ENCODE measurements around the gene NUP155. TPM values are rescaled to one million over a fixed set of nuclear protein-coding genes. Genes with fewer than 3 reads are reported as not detected.
"Not testable (repeated sequence)": the region's sequence is repeated elsewhere in the genome, so short reads cannot be mapped to it uniquely, and the experiment has no call there.

Gene NUP155
- total RNA-seq, 2 experiments from 2014 or later: 56.6 to 62.4 TPM

GRCh38 chr5:37326536-37326935 is 44.4 kb downstream of the NUP155 start:
- no peak for DNase-seq

DNA sequence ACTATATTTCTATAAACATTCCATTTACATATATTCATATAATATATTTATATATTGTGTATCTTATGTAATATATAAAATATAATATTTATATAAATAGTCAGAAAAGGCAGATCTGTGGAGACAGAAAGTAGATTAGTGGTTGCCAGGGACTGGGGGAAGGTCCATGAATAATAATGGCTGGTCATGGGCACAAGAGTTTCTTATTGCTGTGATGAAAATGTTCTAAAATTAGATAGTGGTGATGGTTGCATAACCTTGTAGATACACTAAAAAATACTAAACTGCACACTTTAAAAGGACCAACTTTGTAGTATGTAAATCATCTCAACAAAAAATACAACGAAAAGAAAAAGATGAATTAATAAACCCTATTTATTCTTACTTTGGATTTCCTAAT is 47.3 kb downstream of the NUP155 start:
- Mint-ChIP-seq H3K9me3 (ENCODE audit: low read depth) (no peaks in the 10 kb centered on the region), H3K4me3 (no peak overlapping the region), H3K27ac (no peak overlapping the region), H3K27me3 (no peaks in the 10 kb centered on the region), H3K4me1 (no peaks in the 10 kb centered on the region), H3K36me3 (peaks cover 51% of the 10 kb centered on the region)
- no peak for DNase-seq
- ATAC-seq: no peak
- CTCF ChIA-PET: no interaction called here

More at GRCh38 chr5:37326536-37326935, 44.4 kb downstream of the NUP155 start:
- ATAC-seq: no peak
- Mint-ChIP-seq H3K4me1 (peaks cover 6% of the 10 kb centered on the region), H3K9me3 (ENCODE audit: low read depth) (no peaks in the 10 kb centered on the region), H3K4me3 (no peak overlapping the region), H3K36me3 (peaks cover 51% of the 10 kb centered on the region), H3K27ac (no peak overlapping the region), H3K27me3 (no peaks in the 10 kb centered on the region)
- CTCF ChIA-PET: no interaction called here

DNA sequence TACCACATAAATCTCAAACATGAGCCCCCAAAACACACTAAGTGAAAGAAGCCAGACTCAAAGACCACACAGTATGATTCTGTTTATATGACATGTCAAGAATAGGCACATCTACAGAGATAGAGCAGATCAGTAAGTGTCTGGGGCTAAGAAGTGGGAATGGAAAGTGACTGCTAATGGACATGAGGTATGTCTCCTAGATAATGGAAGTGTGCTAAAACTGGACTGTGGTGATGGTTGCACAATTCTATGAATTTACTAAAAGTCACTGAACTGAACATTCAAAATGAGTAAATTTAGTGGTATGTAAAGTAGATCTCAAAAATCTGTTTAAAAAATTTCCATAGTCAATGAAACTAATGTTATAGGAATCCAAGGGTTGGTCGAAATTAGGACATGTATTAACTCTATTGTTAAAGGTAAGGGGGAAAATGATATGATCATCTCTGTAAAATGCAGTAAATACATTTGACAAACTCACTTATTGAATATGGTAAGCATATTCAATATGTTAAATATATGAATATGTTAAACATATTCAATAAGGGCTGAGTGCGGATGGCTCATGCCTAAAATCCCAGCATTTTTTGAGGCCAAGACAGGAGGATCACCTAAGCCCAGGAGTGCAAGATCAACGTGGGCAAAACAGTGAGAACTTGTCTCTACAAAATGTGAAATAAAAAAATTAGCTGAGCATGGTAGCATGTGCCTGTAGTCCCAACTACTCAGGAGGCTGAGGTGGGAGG is 51.7 kb downstream of the NUP155 start:
- Mint-ChIP-seq H3K9me3 (ENCODE audit: low read depth) (no peaks in the 10 kb centered on the region), H3K36me3 (peaks cover 46% of the 10 kb centered on the region), H3K4me1 (peaks cover 7% of the 10 kb centered on the region), H3K4me3 (no peak overlapping the region), H3K27me3 (no peaks in the 10 kb centered on the region), H3K27ac (no peak overlapping the region)
- CTCF ChIA-PET: interaction anchor here (1.5 kb wide), 1 partner anchor 11 kb away, joined by 3 read pairs; no protein-coding TSS in a partner anchor
- DNase-seq: no peak
- no peak for ATAC-seq

DNA sequence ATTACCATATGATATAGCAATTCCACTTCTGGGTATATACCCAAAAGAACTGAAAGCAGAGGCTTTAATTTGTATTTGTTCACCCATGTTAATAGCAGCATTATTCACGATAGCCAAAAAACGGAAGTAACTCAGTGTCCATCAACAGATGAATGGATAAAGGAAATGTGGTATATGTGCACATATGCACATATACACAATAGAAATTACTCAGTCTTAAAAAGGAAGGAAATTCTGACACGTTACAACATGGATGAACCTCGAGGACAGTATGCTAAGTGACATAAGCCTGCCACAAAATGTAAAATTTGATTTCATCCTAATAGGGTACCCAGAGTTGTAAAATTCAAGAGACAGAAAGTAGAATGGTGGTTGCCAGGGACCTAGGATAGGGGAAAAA is 54.9 kb downstream of the NUP155 start:
- Mint-ChIP-seq H3K9me3 (ENCODE audit: low read depth) (no peaks in the 10 kb centered on the region), H3K36me3 (peaks cover 57% of the 10 kb centered on the region), H3K4me1 (peaks cover 7% of the 10 kb centered on the region), H3K27ac (no peak overlapping the region), H3K4me3 (no peak overlapping the region), H3K27me3 (no peaks in the 10 kb centered on the region)
- DNase-seq (no peak), ATAC-seq (no peak)
- CTCF ChIA-PET: no interaction called here

GRCh38 chr5:37310360-37310759 is 60.5 kb downstream of the NUP155 start:
- Mint-ChIP-seq H3K9me3 (ENCODE audit: low read depth) (no peaks in the 10 kb centered on the region), H3K27ac (no peak overlapping the region), H3K4me3 (no peak overlapping the region), H3K4me1 (peaks cover 1% of the 10 kb centered on the region), H3K27me3 (no peaks in the 10 kb centered on the region), H3K36me3 (peaks cover 50% of the 10 kb centered on the region)
- CTCF ChIA-PET: no interaction called here
- ATAC-seq (no peak), DNase-seq (no peak)

- no peak for ATAC-seq
- no peaks in the 10 kb centered on the region for H3K4me1 Mint-ChIP-seq
- DNase-seq: no peak
- CTCF ChIA-PET: interaction anchor here (1.2 to 1.3 kb wide), 2 partner anchors 10 to 11 kb away, joined by 3 read pairs; no protein-coding TSS in a partner anchor
- peaks cover 49% of the 10 kb centered on the region for H3K36me3 Mint-ChIP-seq
- H3K27ac Mint-ChIP-seq: no peak overlapping the region
- H3K9me3 Mint-ChIP-seq (ENCODE audit: low read depth): no peaks in the 10 kb centered on the region
- H3K4me3 Mint-ChIP-seq: no peak overlapping the region
- no peaks in the 10 kb centered on the region for H3K27me3 Mint-ChIP-seq
These were observed 62.1 kb downstream of the NUP155 start for GRCh38 chr5:37308793-37309192.

DNA sequence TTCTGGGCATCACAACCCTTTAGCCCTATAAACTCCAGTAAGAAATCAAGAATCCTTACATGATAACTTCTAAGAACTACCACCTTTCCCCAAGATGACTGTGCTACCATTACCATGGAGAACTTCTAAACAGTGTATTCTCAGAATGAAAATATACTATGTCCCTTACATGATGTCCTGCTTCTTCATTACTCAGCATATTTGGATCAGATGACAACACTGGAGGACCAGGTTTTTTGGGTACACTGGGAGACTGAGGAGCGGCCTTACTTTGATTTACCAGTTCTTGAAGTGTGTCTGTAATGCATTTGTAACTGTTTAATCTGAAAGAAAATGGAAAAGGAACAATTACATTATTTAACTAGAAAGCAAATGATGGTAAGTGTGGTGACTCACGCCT is 66.0 kb downstream of the NUP155 start:
- DNase-seq (no peak), ATAC-seq (no peak)
- CTCF ChIA-PET: no interaction called here
- Mint-ChIP-seq H3K9me3 (ENCODE audit: low read depth) (no peaks in the 10 kb centered on the region), H3K27ac (no peak overlapping the region), H3K27me3 (no peaks in the 10 kb centered on the region), H3K4me3 (no peak overlapping the region), H3K36me3 (peaks cover 43% of the 10 kb centered on the region), H3K4me1 (no peaks in the 10 kb centered on the region)

GRCh38 chr5:37296313-37296712 is 74.6 kb downstream of the NUP155 start:
- H3K4me3 Mint-ChIP-seq; H3K27me3 Mint-ChIP-seq; CTCF ChIA-PET; H3K27ac Mint-ChIP-seq; H3K9me3 Mint-ChIP-seq (ENCODE audit: low read depth); H3K4me1 Mint-ChIP-seq; ATAC-seq; DNase-seq: not testable (repeated sequence)
- H3K36me3 Mint-ChIP-seq: peaks cover 47% of the 10 kb centered on the region

DNA sequence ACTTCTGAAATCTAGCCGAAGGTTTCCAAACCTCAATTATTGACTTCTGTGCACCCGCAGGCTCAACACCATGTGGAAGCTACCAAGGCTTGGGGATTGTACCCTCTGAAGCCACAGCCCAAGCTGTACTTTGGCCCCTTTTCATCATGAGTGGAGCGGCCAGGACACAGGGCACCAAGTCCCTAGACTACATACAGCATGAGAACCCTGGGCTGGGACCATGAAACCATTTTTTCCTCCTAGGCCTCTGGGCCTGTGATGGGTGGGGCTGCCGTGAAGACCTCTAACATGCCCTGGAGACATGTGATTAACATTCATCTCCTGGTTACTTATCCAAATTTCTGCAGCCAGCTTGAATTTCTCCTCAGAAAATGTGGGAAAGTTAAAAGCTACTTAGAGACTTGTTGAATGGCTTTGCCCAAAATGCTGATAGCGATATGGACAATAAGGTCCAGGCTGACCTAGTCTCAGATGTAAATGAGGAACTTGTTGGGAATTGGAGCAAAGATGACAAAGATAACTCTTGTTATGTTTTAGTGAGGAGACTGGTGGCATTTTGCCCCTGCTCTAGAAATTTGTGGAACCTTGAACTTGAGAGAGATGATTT is 87.6 kb downstream of the NUP155 start:
- ATAC-seq (no peak), DNase-seq (no peak)
- Mint-ChIP-seq H3K36me3 (peaks cover 23% of the 10 kb centered on the region), H3K9me3 (ENCODE audit: low read depth) (peaks cover 20% of the 10 kb centered on the region), H3K27me3 (no peaks in the 10 kb centered on the region), H3K4me3 (no peak overlapping the region), H3K27ac (no peak overlapping the region), H3K4me1 (no peaks in the 10 kb centered on the region)
- CTCF ChIA-PET: no interaction called here

DNA sequence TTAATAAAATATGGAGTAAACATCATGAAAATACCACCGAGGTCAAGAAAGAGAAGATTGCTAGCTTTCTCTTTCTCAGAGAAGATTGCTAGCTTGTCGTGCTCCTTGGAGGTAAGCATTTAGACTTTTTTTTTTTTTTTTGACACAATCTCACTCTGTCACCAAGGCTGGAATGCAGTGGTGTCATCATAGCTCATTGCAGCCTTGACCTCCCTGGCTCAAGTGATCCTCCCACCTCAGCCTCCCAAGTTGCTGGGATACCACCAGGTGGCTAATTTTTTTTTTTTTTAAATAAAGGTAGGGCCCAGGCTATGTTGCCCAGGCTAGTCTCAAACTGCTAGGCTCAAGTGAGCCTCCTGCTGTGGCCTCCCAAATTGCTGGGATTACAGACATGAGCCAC is 95.4 kb downstream of the NUP155 start:
- no peak overlapping the region for H3K4me3 Mint-ChIP-seq
- peaks cover 4% of the 10 kb centered on the region for H3K36me3 Mint-ChIP-seq
- CTCF ChIA-PET: no interaction called here

DNA sequence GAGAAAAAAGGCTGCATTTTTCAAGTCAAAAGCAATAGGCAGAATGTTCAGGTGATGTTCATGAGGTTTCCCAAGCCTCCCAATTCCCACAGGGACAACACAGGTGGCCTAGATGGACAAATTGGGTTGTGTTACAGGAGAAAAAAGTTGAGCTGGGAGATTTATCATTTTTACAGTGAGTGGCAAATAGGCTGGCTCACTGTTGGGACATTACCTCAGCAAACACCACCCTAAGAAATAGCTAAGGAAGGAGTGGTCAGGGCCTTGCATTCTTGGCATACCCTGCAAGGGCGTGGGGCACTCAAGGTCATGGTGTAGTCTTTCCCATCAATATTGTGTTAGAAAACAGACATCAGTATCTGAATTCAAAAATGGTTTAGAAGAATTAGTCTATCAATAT is 98.4 kb downstream of the NUP155 start:
- CTCF ChIA-PET: no interaction called here
- Mint-ChIP-seq H3K27ac (no peak overlapping the region), H3K36me3 (peaks cover 4% of the 10 kb centered on the region), H3K27me3 (no peaks in the 10 kb centered on the region), H3K9me3 (ENCODE audit: low read depth) (peaks cover 4% of the 10 kb centered on the region), H3K4me1 (no peaks in the 10 kb centered on the region), H3K4me3 (no peak overlapping the region)
- DNase-seq (no peak), ATAC-seq (no peak)

More for the DNA sequence above, 95.4 kb downstream of the NUP155 start:
- Mint-ChIP-seq H3K4me1 (no peaks in the 10 kb centered on the region), H3K9me3 (ENCODE audit: low read depth) (peaks cover 7% of the 10 kb centered on the region), H3K27me3 (no peaks in the 10 kb centered on the region), H3K27ac (no peak overlapping the region)
- no peak for ATAC-seq
- DNase-seq: no peak

DNA sequence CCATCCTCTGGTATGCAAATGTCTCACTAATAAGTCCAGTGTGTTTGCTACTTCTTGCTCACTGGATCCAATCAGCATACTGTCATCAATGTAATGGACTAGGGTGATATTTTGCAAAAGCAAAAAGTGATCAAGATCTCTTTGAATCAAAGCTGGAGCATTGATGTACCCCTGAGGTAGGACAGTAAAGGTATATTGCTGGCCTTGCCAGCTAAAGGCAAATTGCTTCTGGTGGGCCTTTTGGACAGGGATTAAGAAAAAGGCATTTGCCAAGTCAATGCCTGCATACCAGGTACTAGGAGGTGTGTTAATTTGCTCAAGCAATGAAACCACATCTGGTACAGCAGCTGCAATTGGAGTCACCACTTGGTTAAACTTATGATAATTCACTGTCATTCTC is 102.8 kb downstream of the NUP155 start:
- H3K27me3 Mint-ChIP-seq; H3K36me3 Mint-ChIP-seq; H3K4me1 Mint-ChIP-seq; CTCF ChIA-PET; H3K4me3 Mint-ChIP-seq; H3K9me3 Mint-ChIP-seq (ENCODE audit: low read depth); ATAC-seq; H3K27ac Mint-ChIP-seq; DNase-seq: not testable (repeated sequence)

- no peak for ATAC-seq
- no peak overlapping the region for H3K4me3 Mint-ChIP-seq
- peaks cover 6% of the 10 kb centered on the region for H3K36me3 Mint-ChIP-seq
- H3K27me3 Mint-ChIP-seq: no peaks in the 10 kb centered on the region
- H3K9me3 Mint-ChIP-seq (ENCODE audit: low read depth): no peaks in the 10 kb centered on the region
- DNase-seq: no peak
- CTCF ChIA-PET: no interaction called here
- no peak overlapping the region for H3K27ac Mint-ChIP-seq
- no peaks in the 10 kb centered on the region for H3K4me1 Mint-ChIP-seq
These were observed 115.0 kb downstream of the NUP155 start for GRCh38 chr5:37255774-37256358.

DNA sequence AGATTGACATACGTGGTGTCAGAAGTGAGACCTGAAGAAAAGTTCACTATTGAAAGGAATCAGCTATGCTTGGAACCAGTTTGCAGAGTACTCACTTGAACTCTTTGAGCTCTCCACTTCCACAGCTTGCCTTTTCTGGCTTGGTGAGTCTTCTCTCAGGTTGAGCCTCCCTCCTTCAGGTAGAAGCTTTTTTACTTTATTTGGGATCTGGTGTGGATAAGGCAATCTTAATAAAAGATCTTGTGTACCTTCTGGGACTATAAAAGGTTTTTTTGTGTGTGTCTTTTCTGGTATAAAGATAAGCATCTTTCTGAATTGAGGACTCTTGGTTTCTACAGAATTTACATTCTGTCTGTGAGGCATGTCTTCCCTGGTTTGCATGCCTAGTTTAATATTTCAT is 116.3 kb downstream of the NUP155 start:
- Mint-ChIP-seq H3K36me3 (peaks cover 6% of the 10 kb centered on the region), H3K27ac (no peak overlapping the region), H3K4me1 (peaks cover 2% of the 10 kb centered on the region), H3K4me3 (no peak overlapping the region), H3K27me3 (no peaks in the 10 kb centered on the region), H3K9me3 (ENCODE audit: low read depth) (no peaks in the 10 kb centered on the region)
- ATAC-seq (no peak), DNase-seq (no peak)
- CTCF ChIA-PET: interaction anchor here (1.3 kb wide), 1 partner anchor 9 kb away, joined by 3 read pairs; no protein-coding TSS in a partner anchor

All from activated CD8-positive, alpha-beta memory T cell treated with anti-CD3 and anti-CD28 coated beads, Interleukin-2, amount 10 ng/mL, durations not matched to agents 7 days and 5 days (primary cell).